GM21447 (cell line): ENCODE results near the gene MEGF6.

Source experiments
- ATAC-seq: cut with Tn5 transposase; IDR thresholded peaks from one replicate; pipeline ENCODE4 v1.9.1; 2021; ENCODE audit not compliant: unreplicated experiment

MEGF6 gene

DNA sequence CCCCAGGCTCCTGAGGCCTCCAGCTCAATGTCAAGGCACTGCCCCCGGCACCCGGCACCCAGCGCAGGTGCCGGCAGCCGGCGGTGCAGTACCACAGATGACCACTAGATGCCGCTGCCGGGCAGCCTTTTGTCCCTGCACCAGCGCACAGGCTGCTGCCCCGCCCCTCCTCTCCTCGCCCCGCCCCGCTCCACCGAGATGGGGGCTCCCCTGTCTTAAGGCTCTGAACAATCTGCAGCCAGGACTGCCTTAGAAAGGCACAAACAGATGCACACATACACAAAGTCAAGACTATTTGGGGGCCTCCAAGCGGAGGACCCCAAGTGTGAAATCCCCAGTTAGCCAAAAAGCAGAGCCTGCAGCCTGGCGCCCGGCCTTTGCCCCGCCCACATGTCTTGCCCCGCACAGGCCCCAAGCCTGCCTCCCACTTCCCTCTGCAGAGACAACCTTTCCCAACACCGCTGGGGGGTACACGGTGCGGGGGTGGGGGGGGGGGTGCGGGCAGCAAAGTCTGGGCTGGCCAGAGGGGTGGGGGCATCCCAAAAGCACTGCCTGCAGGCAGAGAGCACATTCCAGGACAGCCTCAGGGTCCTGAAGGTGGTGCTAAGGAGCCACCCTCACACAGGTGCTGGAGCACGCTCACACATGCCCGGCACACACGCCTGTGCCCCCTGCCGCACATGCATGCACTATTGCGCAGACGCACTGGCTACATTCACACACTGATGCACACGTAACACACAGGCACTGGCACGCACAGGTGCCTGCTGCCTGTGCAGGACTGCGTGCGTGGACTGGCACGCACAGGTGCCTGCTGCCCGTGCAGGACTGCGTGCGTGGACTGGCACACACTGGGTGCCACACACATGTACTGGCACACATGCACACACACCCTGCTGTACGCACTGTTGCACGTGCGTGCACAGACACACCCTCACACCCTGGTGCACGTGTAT, 119.7 kb downstream of the MEGF6 start:
- ATAC-seq = no peak

DNA sequence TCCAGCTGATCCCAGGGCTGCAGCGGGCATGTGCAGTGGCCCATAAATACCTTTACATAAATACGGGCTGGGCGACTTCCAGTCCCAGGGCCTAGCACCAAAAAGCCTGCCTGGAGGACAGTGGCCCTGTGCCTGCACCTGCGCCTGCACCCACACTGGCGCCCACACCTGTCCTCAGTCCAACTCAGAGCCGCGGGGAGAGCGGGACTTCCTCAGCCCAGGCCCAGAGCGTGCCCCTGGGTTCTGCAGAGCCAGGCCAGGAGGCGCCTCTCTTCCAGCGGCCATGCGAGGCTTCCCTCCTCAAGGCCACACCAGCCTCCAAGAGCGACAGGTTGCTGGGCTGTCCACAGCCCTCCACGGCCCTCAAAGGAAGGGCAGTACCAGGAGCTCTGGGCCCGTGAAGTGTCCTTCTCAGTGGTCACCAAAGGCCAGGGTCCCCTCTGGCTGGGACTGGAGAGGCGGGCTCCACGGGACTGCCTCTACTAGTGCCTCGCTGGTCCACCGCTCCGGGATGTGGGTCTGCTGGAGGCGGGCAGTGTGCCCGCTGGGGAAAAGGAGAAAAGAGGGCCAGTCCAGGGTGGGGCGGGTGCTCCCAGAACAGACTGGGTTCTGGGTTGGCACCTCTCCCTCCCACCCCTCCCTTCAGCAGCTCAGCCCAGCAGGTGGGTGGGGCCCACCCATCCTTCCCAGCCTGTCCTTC, 121.1 kb downstream of the MEGF6 start:
- ATAC-seq = no peak

DNA sequence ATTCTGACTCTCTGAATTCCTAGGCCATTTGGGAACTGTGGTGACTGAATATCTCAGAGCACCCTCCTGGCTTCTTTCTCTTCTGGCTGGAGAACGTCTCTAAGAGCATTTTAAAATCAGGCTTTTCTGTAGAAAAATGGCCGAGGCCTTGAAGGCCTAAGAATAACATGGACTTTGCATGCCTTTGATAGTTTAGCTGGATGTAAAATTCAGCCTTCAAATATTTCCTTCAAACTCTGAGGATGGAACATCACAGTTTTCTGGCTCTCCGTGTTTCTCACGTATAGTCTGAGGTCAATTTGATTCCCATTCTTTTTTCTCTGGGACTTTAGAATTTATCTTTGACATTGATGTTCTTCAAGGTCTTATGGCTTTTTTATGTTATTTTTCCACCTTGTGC, 122.9 kb downstream of the MEGF6 start:
- no peak for ATAC-seq

DNA sequence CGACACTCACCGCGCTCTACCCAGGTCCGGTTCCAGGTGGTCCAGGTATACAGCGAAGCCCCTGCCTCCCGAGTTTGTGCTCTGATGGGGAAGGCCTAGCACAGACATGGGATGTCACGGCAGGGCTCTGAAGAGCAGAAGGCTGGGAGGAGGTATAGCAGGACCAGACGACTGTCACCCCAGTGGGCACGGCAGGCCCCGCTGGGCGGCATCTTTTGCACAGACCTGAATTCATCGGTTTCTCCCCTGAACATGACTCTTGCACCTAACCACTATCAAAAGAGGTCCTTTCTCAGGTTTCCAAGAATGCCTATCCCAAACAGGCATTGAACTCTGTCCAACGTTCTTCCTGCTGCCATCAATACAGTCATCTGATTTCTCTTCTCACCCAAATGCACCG, 126.3 kb downstream of the MEGF6 start:
- no peak for ATAC-seq

DNA sequence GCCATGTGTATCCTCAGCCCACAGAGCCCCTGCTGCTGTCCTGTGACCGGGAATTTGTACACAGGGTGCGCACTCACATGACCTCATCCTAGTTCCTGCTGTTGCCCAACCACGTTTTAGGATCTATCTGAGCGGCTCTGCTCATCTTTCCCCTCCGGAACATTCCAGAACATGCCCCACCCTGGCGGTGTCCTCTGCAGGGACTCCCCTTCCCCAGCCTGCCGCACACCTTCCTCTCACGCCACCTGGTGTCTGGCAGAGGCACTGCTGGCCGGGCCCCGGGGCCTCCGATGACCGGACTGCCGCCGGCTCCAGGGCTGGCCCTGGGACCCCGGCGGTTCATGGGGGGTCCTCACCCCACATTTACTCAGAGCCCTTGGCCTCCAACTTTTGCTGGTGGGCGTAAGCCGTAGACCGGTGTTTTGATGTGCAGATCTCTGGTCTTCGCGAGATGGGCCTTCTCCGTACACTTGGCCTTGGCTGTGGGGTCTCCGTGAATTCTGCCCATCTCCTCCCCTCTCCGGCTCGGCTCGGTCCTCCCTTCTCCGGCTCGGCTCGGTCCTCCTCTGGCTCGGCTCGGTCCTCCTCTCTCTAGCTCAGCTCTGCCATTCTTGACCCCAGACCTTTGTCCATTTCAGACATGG, 127.4 kb downstream of the MEGF6 start:
- ATAC-seq = no peak

DNA sequence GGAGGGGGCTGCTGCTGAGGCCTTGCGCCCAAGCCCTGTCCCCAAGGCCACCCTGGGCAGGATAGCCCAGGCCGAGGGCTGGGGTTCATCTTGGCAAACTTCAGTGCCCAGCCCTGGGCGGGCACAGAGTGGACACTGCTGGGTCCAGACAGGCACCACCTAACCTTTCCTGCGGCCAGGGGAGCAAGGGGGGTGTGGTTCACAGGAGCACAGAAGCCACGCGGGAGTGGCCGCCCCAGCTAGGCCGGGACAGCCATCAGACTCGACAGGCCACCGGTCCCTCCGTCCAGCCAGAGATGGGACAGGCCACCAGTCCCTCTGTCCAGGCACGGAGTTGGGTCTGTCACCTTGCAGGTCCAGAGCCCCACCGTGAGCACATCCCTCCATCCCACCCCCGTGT, 127.9 kb downstream of the MEGF6 start:
- no peak for ATAC-seq

DNA sequence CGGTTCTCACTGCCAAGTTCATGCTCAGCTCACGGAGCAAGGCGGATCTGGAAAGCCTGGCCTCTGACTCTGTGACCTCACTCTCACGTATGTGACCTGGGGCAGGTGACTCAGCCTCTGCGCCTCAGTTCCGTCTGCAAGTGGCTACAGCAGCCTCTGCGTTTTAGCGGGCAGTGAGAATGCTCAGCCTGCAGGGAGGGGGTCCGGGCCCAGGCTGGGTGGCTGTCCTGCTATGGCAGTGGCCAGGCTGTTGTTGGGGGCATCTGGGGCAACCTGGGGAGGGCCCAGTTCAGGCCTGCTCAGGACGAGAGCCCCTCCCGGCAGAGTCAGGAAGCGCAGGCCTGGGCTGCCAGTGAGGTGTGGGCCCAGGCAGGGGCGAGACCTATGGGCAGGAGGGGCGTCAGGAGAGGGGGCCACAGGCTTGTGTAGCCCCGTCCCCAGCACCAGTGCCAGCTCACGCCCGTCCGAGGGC, 128.9 kb downstream of the MEGF6 start:
- ATAC-seq = no peak

DNA sequence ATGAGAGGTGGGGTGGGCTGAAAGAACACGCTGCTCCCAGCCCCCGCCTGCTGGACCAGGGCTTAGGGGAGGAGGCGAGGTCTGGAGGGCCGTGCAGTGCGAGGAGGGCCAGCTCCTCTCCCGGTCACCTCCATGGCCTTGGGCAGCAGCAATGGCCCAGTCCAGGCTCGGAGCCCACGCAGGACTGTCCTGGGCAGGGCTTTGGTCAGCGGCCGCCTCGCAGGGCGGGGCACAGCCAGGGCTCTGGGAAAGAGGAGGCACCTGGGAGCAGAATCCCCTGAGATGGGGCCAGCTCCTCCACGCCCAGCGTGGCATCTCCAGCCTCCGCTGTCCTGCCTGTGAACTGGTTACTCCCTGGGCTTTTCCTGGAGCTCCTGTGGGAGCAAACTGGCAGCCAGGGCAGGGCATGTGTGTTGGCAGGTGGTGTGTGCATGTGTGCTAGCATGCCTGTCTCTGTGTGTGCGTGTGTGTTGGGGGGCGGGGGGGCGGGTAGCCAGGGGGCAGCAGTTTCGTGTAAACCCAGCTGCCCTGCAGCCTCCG, 129.4 kb downstream of the MEGF6 start:
- no peak for ATAC-seq

DNA sequence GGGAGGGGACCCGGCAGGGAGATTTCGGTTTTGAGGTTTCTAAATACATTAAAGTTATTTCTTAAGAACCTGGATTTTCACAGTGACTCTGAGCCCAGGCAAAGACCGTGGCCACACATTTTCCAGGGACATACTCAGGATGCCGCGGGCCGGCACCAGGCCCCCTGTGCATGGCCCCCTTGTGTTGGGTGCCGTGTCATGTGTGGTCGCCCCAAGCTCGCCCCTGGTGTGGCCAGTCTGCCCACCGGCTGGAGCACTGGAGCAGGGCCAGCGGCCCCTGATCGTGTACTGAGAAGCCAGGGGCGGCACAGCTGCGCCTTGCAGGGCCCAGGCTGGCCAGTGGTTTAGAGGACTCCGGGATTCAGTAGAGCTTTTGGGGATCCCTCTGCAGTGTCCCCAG, 130.3 kb downstream of the MEGF6 start:
- no peak for ATAC-seq

DNA sequence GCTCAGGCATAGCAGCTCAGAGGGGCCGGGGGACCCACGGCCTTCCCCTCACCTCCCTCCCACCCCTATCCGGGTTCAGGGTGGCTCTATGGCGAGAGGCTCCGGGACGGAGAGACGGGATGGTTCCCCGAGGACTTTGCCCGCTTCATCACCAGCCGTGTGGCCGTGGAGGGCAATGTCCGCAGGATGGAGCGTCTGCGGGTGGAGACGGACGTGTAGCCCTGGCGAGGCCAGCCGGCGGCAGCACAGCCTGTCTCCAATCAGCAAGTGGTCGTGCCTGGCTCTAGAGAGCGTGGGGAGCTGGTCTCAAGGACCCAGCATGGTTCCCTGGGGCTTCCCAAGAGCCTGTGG, 131.0 kb downstream of the MEGF6 start:
- ATAC-seq = no peak

DNA sequence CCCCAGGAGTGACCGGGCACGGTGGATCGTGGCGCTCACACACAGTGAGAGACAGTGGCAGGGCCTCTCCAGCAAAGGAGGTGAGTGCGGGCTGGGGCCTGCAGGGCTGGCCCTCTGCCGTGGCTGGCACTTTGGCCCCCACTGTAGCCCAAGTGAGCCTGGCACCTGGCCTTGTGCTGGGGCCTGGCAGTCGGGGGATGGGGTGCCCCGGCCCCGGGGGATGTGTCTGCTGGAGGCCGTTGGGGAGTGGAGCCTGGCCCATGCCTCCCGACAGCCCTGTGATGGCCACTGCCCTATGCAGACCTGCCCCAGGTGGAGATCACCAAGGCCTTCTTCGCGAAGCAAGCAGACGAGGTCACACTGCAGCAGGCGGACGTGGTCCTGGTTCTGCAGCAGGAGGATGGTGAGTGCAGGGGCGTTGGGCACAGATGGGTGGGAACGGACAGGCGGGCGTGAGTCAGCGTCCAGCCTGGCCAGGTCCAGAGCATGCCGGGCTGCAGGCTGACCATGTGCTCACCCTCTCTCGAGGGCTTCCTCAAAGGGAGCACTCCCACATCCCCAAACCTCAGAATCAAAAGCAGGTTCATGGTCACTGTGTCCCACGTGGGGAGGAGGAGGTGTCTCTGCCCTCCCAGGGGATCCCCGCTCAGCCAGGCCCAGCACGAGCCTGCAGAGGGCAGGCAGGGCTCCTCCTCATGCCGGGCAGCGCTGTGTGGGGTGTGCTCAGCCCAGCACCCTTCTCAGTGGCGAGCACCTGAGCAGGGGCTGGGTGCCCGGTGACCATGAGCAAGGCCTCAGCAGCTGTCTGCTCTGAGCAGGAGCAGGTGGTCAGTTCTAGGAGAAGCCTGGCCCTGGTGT, 131.6 kb downstream of the MEGF6 start:
- no peak for ATAC-seq

DNA sequence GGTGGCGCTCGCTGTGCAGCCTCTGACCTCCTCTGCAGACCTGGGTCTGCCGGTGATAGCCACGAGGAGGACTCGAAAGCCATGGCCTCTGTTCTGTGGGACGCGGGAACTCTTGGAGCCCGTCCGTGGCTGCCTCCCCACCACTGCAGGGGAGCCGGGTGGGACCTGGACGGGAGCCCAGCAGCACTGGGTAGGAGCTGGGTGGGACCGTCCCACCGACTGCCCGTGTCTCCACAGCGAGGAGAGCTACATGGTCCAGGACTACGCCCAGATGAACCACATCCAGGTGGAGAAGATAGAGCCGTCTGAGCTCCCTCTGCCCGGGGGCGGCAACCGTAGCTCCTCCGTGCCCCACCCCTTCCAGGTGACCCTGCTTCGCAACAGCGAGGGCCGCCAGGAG, 133.1 kb downstream of the MEGF6 start:
- ATAC-seq = no peak

DNA sequence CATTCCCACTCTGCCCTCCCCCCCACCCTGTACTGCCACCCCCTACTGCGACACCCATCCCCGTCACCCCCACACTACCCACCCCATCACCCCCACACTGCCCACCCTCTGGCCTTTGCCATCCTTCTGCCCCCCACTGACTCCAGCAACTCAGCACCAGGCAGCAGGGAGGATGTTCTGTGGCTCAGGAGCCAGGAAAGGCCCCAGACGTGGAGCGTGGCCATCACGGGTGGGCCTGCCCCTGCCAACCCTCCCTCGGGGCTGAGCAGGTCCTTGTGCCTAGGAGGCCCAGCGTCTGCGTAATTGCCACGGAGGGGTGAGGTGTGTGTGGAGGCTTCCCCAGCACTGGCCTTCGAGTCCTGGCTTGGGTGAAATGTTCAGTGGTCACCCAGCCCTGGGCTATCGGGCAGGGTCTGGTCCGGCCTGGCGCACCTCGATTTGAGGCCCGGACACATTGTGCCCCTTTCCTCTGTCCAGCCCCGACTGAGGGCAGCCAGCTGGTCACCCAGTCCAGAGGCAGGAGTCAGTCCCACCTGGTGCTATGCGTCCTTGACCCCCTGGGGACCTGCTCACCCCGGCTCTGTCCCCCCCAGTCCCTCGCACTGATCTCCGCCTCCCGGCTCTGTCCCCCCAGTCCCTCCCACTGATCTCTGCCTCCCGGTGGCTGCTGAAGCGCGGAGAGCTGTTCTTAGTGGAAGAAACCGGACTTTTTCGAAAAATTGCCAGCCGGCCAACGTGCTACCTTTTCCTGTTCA, 133.9 kb downstream of the MEGF6 start:
- no peak for ATAC-seq

DNA sequence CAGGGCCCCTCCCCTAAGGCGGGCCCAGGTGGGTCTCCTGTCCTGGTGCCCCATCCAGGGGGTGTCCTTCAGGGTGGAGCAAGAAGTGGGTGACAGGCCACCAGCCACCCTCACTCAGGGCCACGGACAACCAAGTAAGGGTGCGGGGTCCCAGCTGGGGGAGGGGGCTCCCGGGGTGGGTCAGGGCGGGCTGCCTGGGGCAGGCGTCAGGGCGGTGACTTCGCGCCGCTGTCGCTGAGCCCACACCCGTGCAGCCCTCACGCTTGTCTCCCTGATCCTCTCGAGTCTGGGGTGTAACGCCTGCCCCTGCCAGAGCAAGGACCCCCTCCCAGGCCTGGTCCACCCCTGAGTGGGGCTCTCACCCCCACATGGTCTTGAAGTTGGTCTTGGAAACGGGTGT, 134.6 kb downstream of the MEGF6 start:
- no peak for ATAC-seq

DNA sequence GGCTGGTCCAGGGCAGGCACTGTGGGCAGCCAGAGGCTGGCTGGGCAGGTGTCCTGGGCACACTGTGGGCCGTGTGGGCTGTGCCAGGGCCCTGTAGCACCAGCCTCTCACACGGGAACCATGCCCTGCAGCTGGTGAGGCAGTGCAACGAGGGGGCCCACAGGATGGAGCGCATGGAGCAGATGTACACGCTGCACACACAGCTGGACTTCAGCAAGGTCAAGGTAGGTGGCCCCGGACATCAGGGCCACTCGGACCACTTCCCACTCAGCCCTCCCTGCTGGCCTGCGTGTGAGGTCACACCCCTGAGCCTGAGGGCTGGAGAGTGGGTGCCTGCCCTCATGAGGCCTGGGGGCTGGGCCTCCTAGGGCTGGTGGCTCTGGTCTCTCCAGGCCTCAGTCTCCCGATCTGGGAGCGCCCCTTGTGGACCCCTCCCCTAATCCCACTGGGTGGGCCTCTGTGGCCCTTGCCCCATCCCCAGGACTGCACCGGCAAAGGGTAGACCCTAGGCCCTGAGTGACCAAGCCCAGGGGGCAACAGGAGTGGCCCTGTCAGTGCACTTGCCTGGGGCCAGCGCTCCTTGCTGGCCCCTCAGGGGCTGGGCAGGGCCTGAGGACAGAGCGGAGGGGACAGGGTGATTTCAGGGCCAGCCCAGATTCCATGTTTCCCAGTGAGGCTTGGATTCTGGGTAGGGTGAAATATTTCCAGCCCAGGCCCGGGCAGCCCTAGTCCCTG, 135.3 kb downstream of the MEGF6 start:
- ATAC-seq = no peak

DNA sequence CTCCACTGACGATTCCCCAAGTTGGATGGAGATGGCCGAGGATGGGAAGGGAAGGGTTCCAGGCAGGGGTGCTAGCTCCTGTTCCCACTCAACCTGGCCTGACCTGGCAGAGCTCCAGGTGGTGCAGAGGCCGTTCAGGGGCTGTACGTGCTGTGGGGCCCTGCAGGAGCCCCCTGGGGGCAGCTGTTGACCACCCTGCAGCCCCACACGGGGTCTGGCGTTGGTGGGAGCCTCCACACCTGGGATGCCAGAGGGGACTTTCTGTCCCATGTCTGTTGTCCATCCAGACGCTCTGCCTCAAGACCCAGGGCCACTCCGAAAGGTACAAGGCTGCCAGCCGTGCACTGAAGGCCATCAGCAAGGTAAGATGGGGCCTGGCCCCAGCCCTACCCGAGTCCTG, 136.9 kb downstream of the MEGF6 start:
- ATAC-seq = no peak

DNA sequence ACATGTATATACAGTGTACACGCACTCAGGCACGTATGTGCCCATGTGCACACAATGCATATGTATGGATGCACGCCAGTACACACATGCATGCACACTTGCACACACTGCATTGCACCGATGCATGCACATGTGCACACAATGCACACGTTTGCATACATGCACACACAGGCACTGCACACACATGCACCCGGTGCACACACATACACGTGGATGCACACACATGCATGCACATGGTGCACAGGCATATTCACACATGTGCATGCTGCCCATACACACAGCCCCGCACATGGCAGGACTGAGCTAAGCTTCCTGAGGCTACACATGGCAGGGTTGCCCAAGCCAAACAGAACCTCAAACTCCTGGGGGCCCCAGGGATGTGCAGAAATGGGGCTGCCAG, 137.3 kb downstream of the MEGF6 start:
- ATAC-seq = no peak

DNA sequence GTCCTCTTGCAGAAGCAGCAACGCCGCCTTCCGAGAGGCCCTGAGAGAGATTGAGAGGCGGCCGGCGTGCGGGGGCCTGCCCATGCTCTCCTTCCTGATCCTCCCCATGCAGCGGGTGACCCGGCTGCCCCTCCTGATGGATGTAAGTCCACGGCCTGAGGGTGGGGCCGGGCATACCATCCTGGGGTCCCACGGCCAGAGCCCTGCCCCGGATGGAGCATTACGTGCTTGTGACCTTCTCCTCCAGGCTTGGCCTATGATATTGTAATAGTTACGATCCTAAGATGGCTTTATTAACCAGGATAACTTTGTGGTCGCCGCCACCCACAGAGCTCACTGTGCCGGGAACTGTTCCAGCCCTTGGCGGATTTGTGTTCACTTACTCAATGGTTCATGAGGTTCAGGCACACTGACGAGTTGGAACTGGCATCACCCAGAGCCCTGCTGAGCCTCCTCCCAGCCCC, 137.9 kb downstream of the MEGF6 start:
- ATAC-seq = no peak

DNA sequence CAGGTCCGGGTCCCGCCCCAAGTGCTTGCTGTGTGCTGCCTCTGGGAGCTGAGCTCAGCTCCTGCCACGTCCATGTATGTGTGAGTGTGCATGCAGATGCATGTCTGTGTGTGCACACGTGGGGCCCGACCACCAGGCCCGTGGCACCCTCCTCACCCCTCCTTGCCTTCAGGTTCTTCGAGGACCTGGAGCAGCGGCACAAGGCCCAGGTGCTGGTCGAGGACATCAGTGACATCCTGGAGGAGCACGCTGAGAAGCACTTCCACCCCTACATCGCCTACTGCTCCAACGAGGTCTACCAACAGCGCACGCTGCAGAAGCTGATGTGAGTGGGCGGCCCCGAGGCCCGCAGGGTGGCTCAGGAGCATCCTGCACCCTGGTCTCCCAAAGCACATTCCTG, 138.4 kb downstream of the MEGF6 start:
- no peak for ATAC-seq
